ENCODE measurements around the gene NFATC4. TPM values are rescaled to one million over a fixed set of nuclear protein-coding genes. Genes with fewer than 3 reads are reported as not detected.

NFATC4 gene
- total and polyA plus RNA-seq, 10 of the 15 experiments (the other 5 are each of a cell fraction or from before 2014, with no cell fraction given), result 0.97 to 14.3 (median 4.9) TPM

DNA sequence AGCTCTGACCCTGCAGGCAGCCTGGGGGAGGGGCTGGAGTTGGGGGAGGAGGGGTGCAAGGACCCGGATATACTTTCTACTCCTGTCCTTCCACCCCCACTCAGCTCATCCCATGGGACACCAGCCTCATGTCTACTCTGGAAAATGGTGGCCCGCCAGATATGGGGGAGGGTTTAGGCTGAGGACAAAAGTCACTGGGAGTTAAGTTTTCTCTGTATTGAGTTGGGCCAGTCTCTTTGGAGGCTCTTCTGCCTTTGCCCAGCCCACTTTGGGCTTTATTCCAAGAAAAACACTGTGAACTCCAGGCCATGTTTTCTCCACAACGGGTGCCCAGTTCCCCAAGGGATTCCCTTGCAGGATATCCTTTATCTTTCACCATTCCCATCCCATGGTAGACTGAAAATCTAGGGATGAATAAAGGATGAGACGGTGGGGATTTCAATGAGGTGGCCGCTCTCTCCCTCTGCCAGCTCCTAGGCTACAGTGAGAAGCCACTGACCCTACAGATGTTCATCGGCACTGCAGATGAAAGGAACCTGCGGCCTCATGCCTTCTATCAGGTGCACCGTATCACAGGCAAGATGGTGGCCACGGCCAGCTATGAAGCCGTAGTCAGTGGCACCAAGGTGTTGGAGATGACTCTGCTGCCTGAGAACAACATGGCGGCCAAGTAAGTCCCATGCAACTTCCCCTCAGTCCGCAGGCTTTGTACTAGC, 4.9 kb downstream of the NFATC4 start (continued):
- TF ChIP-seq, protein P1, sequence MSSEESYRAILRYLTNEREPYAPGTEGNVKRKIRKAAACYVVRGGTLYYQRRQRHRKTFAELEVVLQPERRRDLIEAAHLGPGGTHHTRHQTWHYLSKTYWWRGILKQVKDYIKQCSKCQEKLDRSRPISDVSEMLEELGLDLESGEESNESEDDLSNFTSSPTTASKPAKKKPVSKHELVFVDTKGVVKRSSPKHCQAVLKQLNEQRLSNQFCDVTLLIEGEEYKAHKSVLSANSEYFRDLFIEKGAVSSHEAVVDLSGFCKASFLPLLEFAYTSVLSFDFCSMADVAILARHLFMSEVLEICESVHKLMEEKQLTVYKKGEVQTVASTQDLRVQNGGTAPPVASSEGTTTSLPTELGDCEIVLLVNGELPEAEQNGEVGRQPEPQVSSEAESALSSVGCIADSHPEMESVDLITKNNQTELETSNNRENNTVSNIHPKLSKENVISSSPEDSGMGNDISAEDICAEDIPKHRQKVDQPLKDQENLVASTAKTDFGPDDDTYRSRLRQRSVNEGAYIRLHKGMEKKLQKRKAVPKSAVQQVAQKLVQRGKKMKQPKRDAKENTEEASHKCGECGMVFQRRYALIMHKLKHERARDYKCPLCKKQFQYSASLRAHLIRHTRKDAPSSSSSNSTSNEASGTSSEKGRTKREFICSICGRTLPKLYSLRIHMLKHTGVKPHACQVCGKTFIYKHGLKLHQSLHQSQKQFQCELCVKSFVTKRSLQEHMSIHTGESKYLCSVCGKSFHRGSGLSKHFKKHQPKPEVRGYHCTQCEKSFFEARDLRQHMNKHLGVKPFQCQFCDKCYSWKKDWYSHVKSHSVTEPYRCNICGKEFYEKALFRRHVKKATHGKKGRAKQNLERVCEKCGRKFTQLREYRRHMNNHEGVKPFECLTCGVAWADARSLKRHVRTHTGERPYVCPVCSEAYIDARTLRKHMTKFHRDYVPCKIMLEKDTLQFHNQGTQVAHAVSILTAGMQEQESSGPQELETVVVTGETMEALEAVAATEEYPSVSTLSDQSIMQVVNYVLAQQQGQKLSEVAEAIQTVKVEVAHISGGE (CRISPR knock-in tag; IDR thresholded peaks at IDR 0.05), result no peak
- TF ChIP-seq NFYB (IDR thresholded peaks at IDR 0.05; ENCODE audit: insufficient read depth, low read depth, low read length) (no peak), CEBPB (IDR thresholded peaks at IDR 0.05; ENCODE audit: borderline replicate concordance in 1 of 2, low read depth in 2 of 2, low read length in 2 of 2) (no peak)

DNA sequence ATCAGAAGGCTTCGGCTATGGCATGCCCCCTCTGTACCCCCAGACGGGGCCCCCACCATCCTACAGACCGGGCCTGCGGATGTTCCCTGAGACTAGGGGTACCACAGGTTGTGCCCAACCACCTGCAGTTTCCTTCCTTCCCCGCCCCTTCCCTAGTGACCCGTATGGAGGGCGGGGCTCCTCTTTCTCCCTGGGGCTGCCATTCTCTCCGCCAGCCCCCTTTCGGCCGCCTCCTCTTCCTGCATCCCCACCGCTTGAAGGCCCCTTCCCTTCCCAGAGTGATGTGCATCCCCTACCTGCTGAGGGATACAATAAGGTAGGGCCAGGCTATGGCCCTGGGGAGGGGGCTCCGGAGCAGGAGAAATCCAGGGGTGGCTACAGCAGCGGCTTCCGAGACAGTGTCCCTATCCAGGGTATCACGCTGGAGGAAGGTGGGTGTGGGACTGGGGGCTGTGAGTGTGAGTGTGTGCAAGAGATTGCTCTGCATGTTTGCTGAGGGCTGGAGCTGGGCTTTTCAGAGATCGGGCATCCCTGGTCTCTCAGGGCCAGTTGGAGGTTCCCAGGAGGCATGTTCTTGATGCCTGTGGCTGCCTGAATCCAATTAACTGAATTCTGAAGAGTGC, 8.6 kb downstream of the NFATC4 start:
- DNase-seq (ENCODE audit: low read depth, low spot score), result no peak
- no peak overlapping the region for H2AFZ ChIP-seq (ENCODE audit: control insufficient read depth, low read depth, low read length)

More for the DNA sequence above, 8.6 kb downstream of the NFATC4 start:
- no peaks in the 10 kb centered on the region for H3K4me1 ChIP-seq (ENCODE audit: control insufficient read depth, insufficient read depth, low read length)
- no peaks in the 10 kb centered on the region for H3K79me2 ChIP-seq (ENCODE audit: control insufficient read depth, insufficient read depth, low read length)
- CTCF ChIA-PET, result interaction anchor here (0.8 to 2.8 kb wide), 2 partner anchors 30 to 55 kb away, joined by 3 to 8 read pairs; no protein-coding TSS in a partner anchor
- no peak overlapping the region for H3K9ac ChIP-seq (ENCODE audit: control insufficient read depth, insufficient read depth, low read length)
- no peaks in the 10 kb centered on the region for H3K36me3 ChIP-seq (ENCODE audit: control insufficient read depth in 2 of 2, insufficient read depth in 2 of 2, low read length in 1 of 2)
- POLR2A ChIA-PET, result interaction anchor here (1.1 kb wide), 1 partner anchor 10 kb away, joined by 3 read pairs; no protein-coding TSS in a partner anchor
- no peak for TF ChIP-seq SREBF2 (IDR thresholded peaks at IDR 0.05; ENCODE audit: low read length)
- no peak for FAIRE-seq
- 54% methylated on average over 15 of the region's 16 CpGs for WGBS (ENCODE audit: insufficient coverage, insufficient replicate concordance, low lambda C conversion rate, missing lambda C conversion rate)
- no peak overlapping the region for H3K27ac ChIP-seq (ENCODE audit: control insufficient read depth, insufficient read depth)
- intact Hi-C loops (cut with micrococcal nuclease; ENCODE audit: unreplicated experiment) (no loop called here), in situ Hi-C loops (cut with MboI) (no loop called here)
- no peak overlapping the region for H3K4me2 ChIP-seq (ENCODE audit: control insufficient read depth, insufficient read depth)
- H4K20me1 ChIP-seq (ENCODE audit: control insufficient read depth, insufficient read depth), result no peaks in the 10 kb centered on the region
- H3K9me3 ChIP-seq (replicated peaks; ENCODE audit: control insufficient read depth, insufficient read depth, low read length), result no peaks in the 10 kb centered on the region
- ATAC-seq, result no peak
- BruUV-seq (replicated peaks), result no TSS peak
- RAD21 ChIA-PET (ENCODE audit: unreplicated experiment), result no interaction called here
- no peak overlapping the region for H3K4me3 ChIP-seq
- SMC1A ChIA-PET (ENCODE audit: uncharacterized antibody, unreplicated experiment), result interaction anchor here (0.9 kb wide), 1 partner anchor 55 kb away, joined by 3 read pairs; no protein-coding TSS in a partner anchor
- H3K27me3 ChIP-seq (replicated peaks in 1 of 2; ENCODE audit: control insufficient read depth in 2 of 2, insufficient read depth in 2 of 2, low read length in 1 of 2), result no peaks in the 10 kb centered on the region
